Natural killer cell (primary cell): ENCODE measurements around the gene FA2H. TPM values are rescaled to one million over a fixed set of nuclear protein-coding genes. Genes with fewer than 3 reads are reported as not detected.
"Not testable (repeated sequence)": the region's sequence is repeated elsewhere in the genome, so short reads cannot be mapped to it uniquely, and the experiment has no call there.

Experiments used
- ATAC-seq, 3 donors: fragments of 150-1000 bp in 2 of 3; fragments of 200-7000 bp in 1 of 3; cut with Tn5 transposase; 1 replicate in 1 of 3; 2 replicates in 2 of 3; pipeline ENCODE4 v1.10.0; 2021; ENCODE audit warnings: mild to moderate bottlenecking in 2 of 3, moderate library complexity in 2 of 3
- DNase-seq, 2 donors: peaks; one replicate each; pipeline versions ENCODE4 v3.0.0 to v3.0.0-alpha.2; 2013 to 2021; ENCODE audit warnings: mixed read lengths in 1 of 2
- H3K27ac ChIP-seq: one replicate; pipeline ENCODE4 v1.5.1; 2013; ENCODE audit warnings: mild to moderate bottlenecking, low read length
- H3K27me3 ChIP-seq: one replicate; pipeline ENCODE4 v1.6.1; 2013; ENCODE audit warnings: low read length; ENCODE audit not compliant: control insufficient read depth, insufficient read depth
- H3K36me3 ChIP-seq: one replicate; pipeline ENCODE4 v1.6.1; 2013; ENCODE audit warnings: low read length; ENCODE audit not compliant: control insufficient read depth, insufficient read depth
- H3K4me1 ChIP-seq: one replicate; pipeline ENCODE4 v1.6.1; 2013; ENCODE audit warnings: low read length; ENCODE audit not compliant: control insufficient read depth, insufficient read depth
- H3K4me3 ChIP-seq: one replicate; pipeline ENCODE4 v1.5.1; 2013; ENCODE audit warnings: low read length
- H3K9me3 ChIP-seq: one replicate; pipeline ENCODE4 v1.6.1; 2013; ENCODE audit warnings: low read length; ENCODE audit not compliant: control insufficient read depth, insufficient read depth
- H3K27ac Mint-ChIP-seq, 2 donors: one replicate each; pipeline ENCODE4 v1.8.0; 2022; ENCODE audit warnings: mild to moderate bottlenecking in 2 of 2, mixed read lengths in 2 of 2, moderate library complexity in 1 of 2
- H3K27me3 Mint-ChIP-seq, 2 donors: one replicate each; pipeline ENCODE4 v1.8.0; 2022; ENCODE audit warnings: low read depth in 2 of 2, mixed read lengths in 2 of 2
- H3K36me3 Mint-ChIP-seq: one replicate; pipeline ENCODE4 v1.8.0; 2022; ENCODE audit warnings: mixed read lengths
- H3K4me1 Mint-ChIP-seq, 2 donors: one replicate each; pipeline ENCODE4 v1.8.0; 2022; ENCODE audit warnings: mixed read lengths in 2 of 2
- H3K4me3 Mint-ChIP-seq: one replicate; pipeline ENCODE4 v1.8.0; 2022; ENCODE audit warnings: mild to moderate bottlenecking, moderate library complexity, mixed read lengths
- H3K9me3 Mint-ChIP-seq, 2 donors: one replicate each; pipeline ENCODE4 v1.8.0; 2022; ENCODE audit warnings: mixed read lengths in 2 of 2
- CTCF ChIP-seq: fragments of 200-600 bp; IDR thresholded peaks from one replicate; pipeline ENCODE4 v1.8.0; 2022; ENCODE audit warnings: antibody characterized with exemption
- WGBS: methylation state at CpG from one replicate; pipeline ENCODE4 v1.1.7; 2013; ENCODE audit warnings: missing lambda C conversion rate; ENCODE audit not compliant: insufficient coverage; 5-methylcytosine and 5-hydroxymethylcytosine counted together
- intact Hi-C: fragments of 100-400 bp; cut with micrococcal nuclease; formaldehyde crosslinking; loops from one replicate; pipeline ENCODE4 v1.14.2; 2022
- total RNA-seq, 4 donors: library from RNA; stranded (reverse); fragments of 120-200 nt in 1 of 4; gene quantifications; one replicate each; pipeline versions ENCODE4 v1.2.3 to v1.2.4, GENCODE V29; 2013 to 2022

FA2H gene
- total RNA-seq, 3 donors from 2014 or later (not counting 1 experiment from before 2014, with no cell fraction given), result 0.14 to 0.93 TPM; not detected in 1

DNA sequence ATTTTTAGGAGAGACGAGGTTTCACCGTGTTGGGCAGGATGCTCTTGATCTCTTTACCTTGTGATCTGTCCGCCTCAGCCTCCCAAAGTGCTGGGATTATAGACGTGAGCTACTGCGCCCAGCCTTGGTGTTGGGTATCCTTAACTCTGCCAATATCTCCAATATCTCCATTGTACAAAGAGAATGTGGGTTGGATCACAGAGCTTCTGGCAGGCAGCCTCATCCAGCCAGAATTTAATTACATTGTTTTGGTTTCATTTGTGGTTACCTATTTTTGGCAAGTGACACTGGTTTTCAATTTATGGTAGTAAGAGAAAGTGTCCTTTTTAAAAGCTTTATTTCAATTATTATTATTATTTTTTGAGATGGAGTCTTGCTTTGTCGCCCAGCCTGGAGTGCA is 93.9 kb downstream of the FA2H start:
- ATAC-seq, result no peak

DNA sequence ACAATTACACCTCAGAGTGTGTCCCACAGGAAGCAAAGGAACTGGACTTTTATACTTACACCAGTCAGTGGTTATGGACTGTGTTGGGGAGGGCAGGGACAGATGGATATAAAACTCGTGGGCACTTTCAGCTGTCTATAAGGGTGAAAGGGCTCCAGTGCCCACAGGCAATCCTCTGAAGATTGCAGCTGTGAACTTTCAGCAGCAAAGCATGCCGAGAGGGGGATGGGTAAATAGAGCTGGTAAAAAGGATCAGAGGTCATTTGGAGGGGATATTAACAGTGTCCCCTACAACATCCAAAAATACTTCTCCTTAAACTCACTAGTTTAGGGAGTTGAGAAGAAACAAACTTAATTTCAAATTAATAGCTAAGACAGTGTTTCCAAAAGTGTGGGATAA is 94.6 kb downstream of the FA2H start:
- Mint-ChIP-seq H3K4me1 (no peaks in the 10 kb centered on the region), H3K27ac (no peak overlapping the region), H3K4me3 (no peak overlapping the region), H3K36me3 (no peaks in the 10 kb centered on the region), H3K9me3 (no peaks in the 10 kb centered on the region), H3K27me3 (no peaks in the 10 kb centered on the region)
- no peak for TF ChIP-seq CTCF
- 68% methylated on average over 1 of the region's 2 CpGs for WGBS
- DNase-seq, result no peak
- ATAC-seq, result no peak
- no peaks in the 10 kb centered on the region for H3K4me1 ChIP-seq
- no peak overlapping the region for H3K27ac ChIP-seq
- peaks cover 39% of the 10 kb centered on the region for H3K36me3 ChIP-seq
- no peaks in the 10 kb centered on the region for H3K27me3 ChIP-seq
- H3K9me3 ChIP-seq, result no peaks in the 10 kb centered on the region
- intact Hi-C loops, result no loop called here
- H3K4me3 ChIP-seq, result no peak overlapping the region

More for the DNA sequence above, 93.9 kb downstream of the FA2H start:
- H3K4me3 ChIP-seq, result no peak overlapping the region
- Mint-ChIP-seq H3K9me3 (no peaks in the 10 kb centered on the region), H3K4me3 (no peak overlapping the region), H3K36me3 (no peaks in the 10 kb centered on the region), H3K27ac (no peak overlapping the region), H3K27me3 (no peaks in the 10 kb centered on the region), H3K4me1 (no peaks in the 10 kb centered on the region)
- H3K9me3 ChIP-seq, result no peaks in the 10 kb centered on the region
- intact Hi-C loops, result no loop called here
- peaks cover 45% of the 10 kb centered on the region for H3K36me3 ChIP-seq
- H3K4me1 ChIP-seq, result no peaks in the 10 kb centered on the region
- H3K27ac ChIP-seq, result no peak overlapping the region
- no peak for DNase-seq
- H3K27me3 ChIP-seq, result no peaks in the 10 kb centered on the region
- no peak for TF ChIP-seq CTCF
- WGBS, result 98% methylated on average over 6 of the region's 6 CpGs

DNA sequence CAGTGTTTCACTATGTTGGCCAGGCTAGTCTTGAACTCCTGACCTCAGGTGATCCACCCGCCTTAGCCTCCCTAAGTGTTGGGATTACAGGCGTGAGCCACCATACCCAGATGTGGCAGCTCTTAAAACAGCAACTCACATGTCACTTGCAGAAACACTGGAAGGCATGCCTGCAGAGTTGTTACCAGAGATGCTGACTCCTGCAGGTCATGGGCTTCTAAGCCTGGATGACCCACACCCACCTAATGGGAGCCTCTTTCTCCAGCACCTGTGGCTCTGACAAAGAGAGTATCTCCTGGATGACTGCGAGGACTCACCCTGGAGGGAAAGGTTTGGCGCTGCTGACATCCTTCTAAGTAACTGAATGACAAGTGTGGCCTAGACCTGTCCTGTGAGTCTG is 96.8 kb downstream of the FA2H start:
- Mint-ChIP-seq H3K4me3 (no peak overlapping the region), H3K27ac (no peak overlapping the region), H3K9me3 (no peaks in the 10 kb centered on the region), H3K36me3 (no peaks in the 10 kb centered on the region), H3K4me1 (no peaks in the 10 kb centered on the region), H3K27me3 (no peaks in the 10 kb centered on the region)
- H3K4me1 ChIP-seq, result no peaks in the 10 kb centered on the region
- no peak for DNase-seq
- WGBS, result 100% methylated on average over 4 of the region's 4 CpGs
- peaks cover 45% of the 10 kb centered on the region for H3K36me3 ChIP-seq
- ATAC-seq, result no peak
- H3K4me3 ChIP-seq, result no peak overlapping the region
- TF ChIP-seq CTCF, result no peak
- H3K27me3 ChIP-seq, result no peaks in the 10 kb centered on the region
- H3K27ac ChIP-seq, result no peak overlapping the region
- no peaks in the 10 kb centered on the region for H3K9me3 ChIP-seq
- intact Hi-C loops, result no loop called here

DNA sequence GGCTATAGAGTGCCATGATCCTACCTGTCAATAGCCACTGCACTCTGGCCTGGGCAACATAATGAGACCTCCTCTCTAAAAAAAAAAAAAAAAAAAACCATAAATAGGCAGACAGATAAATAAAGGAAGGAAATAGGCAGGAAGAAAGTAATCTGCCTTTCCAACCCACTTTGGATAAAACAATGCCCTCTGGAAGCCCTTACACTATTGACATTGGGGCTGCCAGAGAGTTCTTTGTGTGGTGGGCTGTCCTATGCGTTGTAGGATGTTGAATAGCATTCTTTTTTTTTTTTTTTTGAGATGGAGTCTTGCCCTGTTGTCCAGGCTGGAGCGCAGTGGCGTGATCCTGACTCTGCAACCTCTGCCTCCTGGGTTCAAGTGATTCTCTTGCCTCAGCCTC is 100.7 kb downstream of the FA2H start:
- no peak overlapping the region for H3K27ac Mint-ChIP-seq
- no peaks in the 10 kb centered on the region for H3K9me3 Mint-ChIP-seq
- TF ChIP-seq CTCF, result no peak
- no peak overlapping the region for H3K27ac ChIP-seq
- no peaks in the 10 kb centered on the region for H3K4me1 ChIP-seq
- H3K27me3 ChIP-seq, result no peaks in the 10 kb centered on the region
- H3K36me3 ChIP-seq, result peaks cover 32% of the 10 kb centered on the region
- no peak for ATAC-seq
- WGBS, result 94% methylated on average over 2 of the region's 3 CpGs
- H3K4me3 ChIP-seq, result no peak overlapping the region
- no peak for DNase-seq
- H3K4me3 Mint-ChIP-seq, result no peak overlapping the region
- H3K36me3 Mint-ChIP-seq, result peaks cover 9% of the 10 kb centered on the region
- no peaks in the 10 kb centered on the region for H3K27me3 Mint-ChIP-seq
- no peaks in the 10 kb centered on the region for H3K9me3 ChIP-seq
- H3K4me1 Mint-ChIP-seq, result no peaks in the 10 kb centered on the region
- intact Hi-C loops, result no loop called here

GRCh38 chr16:74668877-74669276 is 105.7 kb downstream of the FA2H start:
- H3K27ac ChIP-seq, H3K27me3 Mint-ChIP-seq, H3K9me3 Mint-ChIP-seq, H3K4me3 ChIP-seq, H3K27me3 ChIP-seq, ATAC-seq, H3K9me3 ChIP-seq, DNase-seq, intact Hi-C loops, H3K27ac Mint-ChIP-seq: not testable (repeated sequence)
- Histone ChIP-seq H3K36me3 (peaks cover 27% of the 10 kb centered on the region), H3K4me1 (peaks cover 19% of the 10 kb centered on the region)
- peak overlapping the region; percentile 5 for H3K4me3 Mint-ChIP-seq
- 94% methylated on average over 5 of the region's 10 CpGs for WGBS
- H3K36me3 Mint-ChIP-seq, result peaks cover 11% of the 10 kb centered on the region
- peaks cover 15 to 17% of the 10 kb centered on the region in 2 donors for H3K4me1 Mint-ChIP-seq
